Activated T-cell treated with anti-CD3 and anti-CD28 coated beads, Interleukin-2, amount 50 U/mL, for 72 hours (primary cell): ENCODE measurements around the gene CACFD1. TPM values are rescaled to one million over a fixed set of nuclear protein-coding genes. Genes with fewer than 3 reads are reported as not detected.

Experiments
- ATAC-seq, 2 donors: fragments of 150-1000 bp; cut with Tn5 transposase; replicated peaks in 1 of 2; 2 replicates each; pipeline ENCODE4 v1.10.0; 2021; ENCODE audit warnings: moderate library complexity in 2 of 2, mild to moderate bottlenecking in 1 of 2
- DNase-seq, 2 donors: peaks; one replicate each; pipeline ENCODE4 v3.0.0; 2021 to 2022; ENCODE audit warnings: mixed read lengths in 1 of 2
- H3K27ac Mint-ChIP-seq: one replicate; pipeline ENCODE4 v1.8.0; 2022; ENCODE audit warnings: mild to moderate bottlenecking, moderate library complexity, mixed read lengths
- H3K27me3 Mint-ChIP-seq: one replicate; pipeline ENCODE4 v1.8.0; 2022; ENCODE audit warnings: low read depth, mixed read lengths
- H3K36me3 Mint-ChIP-seq, 2 donors: one replicate each; pipeline ENCODE4 v1.8.0; 2022; ENCODE audit warnings: mixed read lengths in 2 of 2, mild to moderate bottlenecking in 1 of 2; ENCODE audit not compliant: insufficient read depth in 2 of 2
- H3K4me1 Mint-ChIP-seq: one replicate; pipeline ENCODE4 v1.8.0; 2022; ENCODE audit warnings: low read depth, mixed read lengths
- H3K4me3 Mint-ChIP-seq, 2 donors: one replicate each; pipeline ENCODE4 v1.8.0; 2022; ENCODE audit warnings: mild to moderate bottlenecking in 2 of 2, mixed read lengths in 2 of 2, moderate library complexity in 2 of 2
- H3K9me3 Mint-ChIP-seq, 2 donors: one replicate each; pipeline ENCODE4 v1.8.0; 2022; ENCODE audit warnings: mixed read lengths in 2 of 2
- total RNA-seq, 2 donors: library from RNA; stranded (reverse); gene quantifications; one replicate each; pipeline ENCODE4 v1.2.3, GENCODE V29; 2022

Gene CACFD1
- total RNA-seq, result 1 to 10 TPM; 1.3 to 2.8 TPM

GRCh38 chr9:133459476-133460404 is at the start of gene CACFD1:
Gene CACFD1 (plus strand): TSS chr9:133459978. CDS start chr9:133460067, 89 bp downstream.
- peak within 1 kb of the TSS; percentile 95 to 97 for H3K4me3 Mint-ChIP-seq
- no peaks in the 10 kb centered on the region for H3K9me3 Mint-ChIP-seq
- DNase-seq (peak; percentile 91), ATAC-seq (peak; percentile 87)
- H3K36me3 Mint-ChIP-seq, result no peaks in the 10 kb centered on the region
- no peaks in the 10 kb centered on the region for H3K27me3 Mint-ChIP-seq
- peak within 1 kb of the TSS; percentile 52 for H3K27ac Mint-ChIP-seq
- peaks cover 7% of the 10 kb centered on the region for H3K4me1 Mint-ChIP-seq

- Mint-ChIP-seq H3K27ac (peak overlapping the region; percentile 82), H3K9me3 (no peaks in the 10 kb centered on the region), H3K27me3 (no peaks in the 10 kb centered on the region), H3K4me1 (peaks cover 56% of the 10 kb centered on the region), H3K4me3 (peak overlapping the region; percentile 47 to 94), H3K36me3 (peaks cover 4% of the 10 kb centered on the region in 2 donors)
- DNase-seq (no peak), ATAC-seq (no peak)
Measured at GRCh38 chr9:133415170-133415569, 44.6 kb upstream of the CACFD1 start.

- Mint-ChIP-seq H3K27me3 (no peaks in the 10 kb centered on the region), H3K9me3 (no peaks in the 10 kb centered on the region), H3K4me1 (peaks cover 81% of the 10 kb centered on the region), H3K4me3 (peak within 1 kb of the TSS; percentile 87 to 94), H3K27ac (peak within 1 kb of the TSS; percentile 95), H3K36me3 (peaks cover 0 to 4% of the 10 kb centered on the region in 2 donors)
- ATAC-seq (peak; percentile 86 to 89), DNase-seq (peak; percentile 89)
Measured at GRCh38 chr9:133417541-133418461, 42.0 kb upstream of the CACFD1 start, which contains the start of gene REXO4. Gene REXO4 (minus strand): TSS chr9:133418010. CDS start chr9:133417844, 166 bp downstream.

GRCh38 chr9:133419005-133419404 is 40.8 kb upstream of the CACFD1 start:
- H3K36me3 Mint-ChIP-seq, result peaks cover 0 to 3% of the 10 kb centered on the region in 2 donors

GRCh38 chr9:133420392-133420827 is 39.4 kb upstream of the CACFD1 start:
- DNase-seq, result peak in 1 of 2 donors; percentile 39
- Mint-ChIP-seq H3K4me3 (peak overlapping the region; percentile 68), H3K27me3 (peaks cover 2% of the 10 kb centered on the region), H3K4me1 (peaks cover 58% of the 10 kb centered on the region), H3K36me3 (no peaks in the 10 kb centered on the region), H3K9me3 (no peaks in the 10 kb centered on the region), H3K27ac (peak overlapping the region; percentile 84)
- no peak for ATAC-seq

More at GRCh38 chr9:133419005-133419404, 40.8 kb upstream of the CACFD1 start:
- ATAC-seq (no peak), DNase-seq (no peak)
- Mint-ChIP-seq H3K27me3 (no peaks in the 10 kb centered on the region), H3K27ac (peak overlapping the region; percentile 64), H3K4me1 (peaks cover 72% of the 10 kb centered on the region), H3K9me3 (no peaks in the 10 kb centered on the region), H3K4me3 (peak overlapping the region; percentile 87 to 94)

GRCh38 chr9:133421615-133422542 is 37.9 kb upstream of the CACFD1 start, which contains the start of gene ADAMTS13:
Gene ADAMTS13 (plus strand): TSS chr9:133422367. CDS start chr9:133422444, 77 bp downstream.
- Mint-ChIP-seq H3K36me3 (no peaks in the 10 kb centered on the region), H3K4me3 (peak within 1 kb of the TSS; percentile 1 to 68)
- ATAC-seq, result peak; percentile 67 to 68

GRCh38 chr9:133423216-133423615 is 36.6 kb upstream of the CACFD1 start:
- DNase-seq, result no peak
- Mint-ChIP-seq H3K36me3 (no peaks in the 10 kb centered on the region), H3K27me3 (peaks cover 23% of the 10 kb centered on the region), H3K27ac (no peak overlapping the region), H3K4me3 (no peak overlapping the region), H3K9me3 (no peaks in the 10 kb centered on the region), H3K4me1 (peaks cover 42% of the 10 kb centered on the region)
- ATAC-seq, result no peak

More at GRCh38 chr9:133421615-133422542, 37.9 kb upstream of the CACFD1 start, which contains the start of gene ADAMTS13:
- no peaks in the 10 kb centered on the region for H3K9me3 Mint-ChIP-seq
- DNase-seq, result peak; percentile 77 to 80
- peak within 1 kb of the TSS; percentile 7 for H3K27ac Mint-ChIP-seq
- H3K4me1 Mint-ChIP-seq, result peaks cover 44% of the 10 kb centered on the region
- H3K27me3 Mint-ChIP-seq, result peaks cover 15% of the 10 kb centered on the region

GRCh38 chr9:133424187-133424586 is 35.6 kb upstream of the CACFD1 start:
- Mint-ChIP-seq H3K9me3 (no peaks in the 10 kb centered on the region), H3K27me3 (peaks cover 24% of the 10 kb centered on the region), H3K4me1 (peaks cover 33% of the 10 kb centered on the region), H3K27ac (no peak overlapping the region), H3K4me3 (no peak overlapping the region), H3K36me3 (no peaks in the 10 kb centered on the region)
- no peak for DNase-seq
- ATAC-seq, result no peak

GRCh38 chr9:133425049-133425632 is 34.6 kb upstream of the CACFD1 start:
- ATAC-seq, result no peak

GRCh38 chr9:133426011-133426410 is 33.8 kb upstream of the CACFD1 start:
- Mint-ChIP-seq H3K4me1 (peaks cover 18% of the 10 kb centered on the region), H3K9me3 (no peaks in the 10 kb centered on the region), H3K36me3 (no peaks in the 10 kb centered on the region), H3K4me3 (no peak overlapping the region), H3K27ac (no peak overlapping the region), H3K27me3 (peaks cover 31% of the 10 kb centered on the region)
- ATAC-seq (no peak), DNase-seq (no peak)

More at GRCh38 chr9:133425049-133425632, 34.6 kb upstream of the CACFD1 start:
- Mint-ChIP-seq H3K4me3 (no peak overlapping the region), H3K27ac (no peak overlapping the region), H3K9me3 (no peaks in the 10 kb centered on the region), H3K36me3 (no peaks in the 10 kb centered on the region), H3K27me3 (peaks cover 31% of the 10 kb centered on the region), H3K4me1 (peaks cover 27% of the 10 kb centered on the region)
- no peak for DNase-seq

- Mint-ChIP-seq H3K9me3 (no peaks in the 10 kb centered on the region), H3K4me1 (peaks cover 2% of the 10 kb centered on the region), H3K27me3 (peaks cover 31% of the 10 kb centered on the region), H3K27ac (no peak overlapping the region), H3K4me3 (peak overlapping the region; percentile 46 to 73), H3K36me3 (no peaks in the 10 kb centered on the region)
- no peak for DNase-seq
- no peak for ATAC-seq
Measured at GRCh38 chr9:133427658-133428348, 32.0 kb upstream of the CACFD1 start.
